Upper lobe of left lung (tissue), 6 donors: Measurements from ENCODE around the gene MAML1. TPM values are rescaled to one million over a fixed set of nuclear protein-coding genes. Genes with fewer than 3 reads are reported as not detected.
A peak's percentile ranks its signal among the peaks of the same experiment; 100 is the strongest.

Experiments used
- ATAC-seq, 2 donors: fragments of 200-7000 bp; cut with Tn5 transposase; one replicate each; pipeline ENCODE4 v1.9.1; 2022; ENCODE audit warnings: mild to moderate bottlenecking in 2 of 2, moderate library complexity in 2 of 2; ENCODE audit not compliant: low FRiP score in 2 of 2
- DNase-seq, 2 donors: peaks; one replicate each; pipeline ENCODE4 v3.0.0-alpha.2; 2019 to 2020
- H3K27ac ChIP-seq, 4 donors: fragments of 200-600 bp; sonication (generic); one replicate each; pipeline ENCODE4 v1.5.1; 2016 to 2019
- H3K27me3 ChIP-seq, 4 donors: fragments of 200-600 bp; sonication (generic); one replicate each; pipeline ENCODE4 v1.5.1; 2017 to 2019
- H3K36me3 ChIP-seq, 4 donors: fragments of 200-600 bp; sonication (generic); one replicate each; pipeline ENCODE4 v1.5.1; 2016 to 2019
- H3K4me1 ChIP-seq, 4 donors: fragments of 200-600 bp; sonication (generic); one replicate each; pipeline ENCODE4 v1.5.1; 2018 to 2019
- H3K4me3 ChIP-seq, 4 donors: fragments of 200-600 bp; sonication (generic); one replicate each; pipeline ENCODE4 v1.5.1; 2017 to 2019; ENCODE audit warnings: mild to moderate bottlenecking in 2 of 4, moderate library complexity in 1 of 4
- H3K9me3 ChIP-seq, 4 donors: fragments of 200-600 bp; sonication (generic); one replicate each; pipeline ENCODE4 v1.5.1; 2018 to 2019
- EP300 ChIP-seq, 4 donors: sonication (generic); formaldehyde crosslinking; IDR thresholded peaks; one replicate each; pipeline ENCODE4 v1.5.1; 2017; ENCODE audit warnings: antibody characterized with exemption in 4 of 4, control low read depth in 2 of 4
- POLR2A ChIP-seq, 4 donors: fragments of 450-650 bp; IDR thresholded peaks; one replicate each; pipeline ENCODE4 v1.5.1; 2016 to 2017; ENCODE audit warnings: antibody characterized with exemption in 4 of 4, mild to moderate bottlenecking in 2 of 4
- POLR2AphosphoS5 ChIP-seq, 2 donors: sonication (generic); formaldehyde crosslinking; IDR thresholded peaks; one replicate each; pipeline ENCODE4 v1.5.1; 2017; ENCODE audit warnings: antibody characterized with exemption in 2 of 2
- WGBS, 2 donors: methylation state at CpG; one replicate each; pipeline ENCODE4 v1.1.5; 2017 to 2018; 5-methylcytosine and 5-hydroxymethylcytosine counted together
- total RNA-seq, 6 donors: library from RNA; depleted of rRNA in 4 of 6; stranded (reverse); fragments of >200 nt in 4 of 6; gene quantifications; one replicate each; pipeline versions ENCODE4 v1.1.0 to v1.2.1, GENCODE V29; 2016 to 2021
- TF ChIP-seq, protein P1 (sequence below), 6 experiments: fragments of 450-650 bp in 4 of 6; fragments of 200-600 bp in 2 of 6; sonication (generic) in 2 of 6; IDR thresholded peaks; one replicate each; pipeline ENCODE4 v1.5.1; 2016 to 2019; ENCODE audit warnings: antibody characterized with exemption in 6 of 6
- donor health status: DM: no; HTN: no; CAD: no; lungs with moderate emphysema.
- donor health status: DM: no; HTN: yes; CAD: no; lungs with severe emphysema.

Gene MAML1
- total RNA-seq, 6 donors from 2014 or later = 22.5 to 59.7 (median 26.7) TPM

DNA sequence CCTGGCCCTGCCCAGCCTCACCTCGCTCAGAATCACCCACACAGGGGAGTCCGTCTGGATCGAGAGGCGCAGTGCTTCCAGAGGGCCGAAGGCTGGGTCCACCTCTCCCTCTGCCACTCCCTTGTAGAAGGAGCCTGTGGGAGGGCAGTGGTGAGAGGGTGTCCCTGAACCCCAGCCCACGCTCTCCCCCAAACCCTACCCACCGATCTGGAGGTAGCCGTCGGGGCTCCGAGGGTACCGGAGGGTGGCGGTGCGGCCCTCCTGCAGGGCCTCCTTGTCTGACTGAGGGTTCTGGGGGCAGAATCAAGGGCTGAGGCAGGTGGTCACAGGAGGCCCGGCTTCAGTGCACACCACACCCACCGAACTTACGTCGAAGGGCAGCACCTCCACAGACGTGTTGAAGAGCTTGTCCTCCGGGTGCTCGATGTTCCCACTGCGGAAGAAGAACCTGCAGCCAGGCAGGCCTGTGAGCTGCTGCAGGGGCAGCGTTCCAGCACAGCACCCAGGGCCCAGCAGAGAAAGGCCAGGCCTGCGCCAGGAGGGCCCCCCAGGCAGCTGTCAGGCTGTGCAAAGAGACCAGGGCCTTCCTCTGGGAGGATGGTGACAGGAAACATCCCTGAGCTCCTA, 65.6 kb downstream of the MAML1 start:
- Histone ChIP-seq H3K4me1 (peaks cover 37 to 56% (median 50%) of the 10 kb centered on the region in 4 donors), H3K27ac (no peak overlapping the region)
- TF ChIP-seq EP300 (IDR thresholded peaks at IDR 0.05) = no peak
- TF ChIP-seq POLR2AphosphoS5 (IDR thresholded peaks at IDR 0.05) = no peak
- TF ChIP-seq, protein P1, sequence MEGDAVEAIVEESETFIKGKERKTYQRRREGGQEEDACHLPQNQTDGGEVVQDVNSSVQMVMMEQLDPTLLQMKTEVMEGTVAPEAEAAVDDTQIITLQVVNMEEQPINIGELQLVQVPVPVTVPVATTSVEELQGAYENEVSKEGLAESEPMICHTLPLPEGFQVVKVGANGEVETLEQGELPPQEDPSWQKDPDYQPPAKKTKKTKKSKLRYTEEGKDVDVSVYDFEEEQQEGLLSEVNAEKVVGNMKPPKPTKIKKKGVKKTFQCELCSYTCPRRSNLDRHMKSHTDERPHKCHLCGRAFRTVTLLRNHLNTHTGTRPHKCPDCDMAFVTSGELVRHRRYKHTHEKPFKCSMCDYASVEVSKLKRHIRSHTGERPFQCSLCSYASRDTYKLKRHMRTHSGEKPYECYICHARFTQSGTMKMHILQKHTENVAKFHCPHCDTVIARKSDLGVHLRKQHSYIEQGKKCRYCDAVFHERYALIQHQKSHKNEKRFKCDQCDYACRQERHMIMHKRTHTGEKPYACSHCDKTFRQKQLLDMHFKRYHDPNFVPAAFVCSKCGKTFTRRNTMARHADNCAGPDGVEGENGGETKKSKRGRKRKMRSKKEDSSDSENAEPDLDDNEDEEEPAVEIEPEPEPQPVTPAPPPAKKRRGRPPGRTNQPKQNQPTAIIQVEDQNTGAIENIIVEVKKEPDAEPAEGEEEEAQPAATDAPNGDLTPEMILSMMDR (IDR thresholded peaks at IDR 0.05) = no peak
- no peak for TF ChIP-seq POLR2A (IDR thresholded peaks at IDR 0.05)

GRCh38 chr5:179798771-179799643, 66.4 kb downstream of the MAML1 start:
- H3K27ac ChIP-seq = no peak overlapping the region
- 95 to 96% methylated on average over 20 to 34 of the region's 36 CpGs for WGBS, 2 donors
- H3K9me3 ChIP-seq = no peaks in the 10 kb centered on the region
- peaks cover 22 to 46% (median 44%) of the 10 kb centered on the region in 4 donors for H3K36me3 ChIP-seq
- ATAC-seq (no peak), DNase-seq (no peak)
- TF ChIP-seq POLR2A (IDR thresholded peaks at IDR 0.05) (no peak), POLR2AphosphoS5 (IDR thresholded peaks at IDR 0.05) (no peak), EP300 (IDR thresholded peaks at IDR 0.05) (no peak)
- TF ChIP-seq, protein P1 (IDR thresholded peaks at IDR 0.05) = no peak
- H3K27me3 ChIP-seq = no peaks in the 10 kb centered on the region
- peaks cover 35 to 56% (median 50%) of the 10 kb centered on the region in 4 donors for H3K4me1 ChIP-seq
- H3K4me3 ChIP-seq = no peak overlapping the region

More for the DNA sequence above, 65.6 kb downstream of the MAML1 start:
- DNase-seq (peak in 1 of 2 donors; percentile 70), ATAC-seq (no peak)
- H3K4me3 ChIP-seq = no peak overlapping the region
- H3K27me3 ChIP-seq = no peaks in the 10 kb centered on the region
- H3K36me3 ChIP-seq = peaks cover 22 to 46% (median 44%) of the 10 kb centered on the region in 4 donors
- H3K9me3 ChIP-seq = no peaks in the 10 kb centered on the region
- WGBS, 2 donors = 98% methylated on average over 13 to 23 of the region's 23 CpGs

- Histone ChIP-seq H3K27me3 (no peaks in the 10 kb centered on the region), H3K36me3 (peaks cover 22 to 46% (median 44%) of the 10 kb centered on the region in 4 donors), H3K4me3 (no peak overlapping the region), H3K27ac (no peak overlapping the region), H3K4me1 (peaks cover 35 to 56% (median 50%) of the 10 kb centered on the region in 4 donors), H3K9me3 (no peaks in the 10 kb centered on the region)
- TF ChIP-seq POLR2AphosphoS5 (IDR thresholded peaks at IDR 0.05) = no peak
- TF ChIP-seq EP300 (IDR thresholded peaks at IDR 0.05) = no peak
- TF ChIP-seq, protein P1 (IDR thresholded peaks at IDR 0.05) = no peak
- TF ChIP-seq POLR2A (IDR thresholded peaks at IDR 0.05) = no peak
- no peak for ATAC-seq
- WGBS, 2 donors = 92 to 94% methylated on average over 5 of the region's 5 CpGs
- DNase-seq = no peak
Measured at GRCh38 chr5:179799644-179799973, 67.0 kb downstream of the MAML1 start.

DNA sequence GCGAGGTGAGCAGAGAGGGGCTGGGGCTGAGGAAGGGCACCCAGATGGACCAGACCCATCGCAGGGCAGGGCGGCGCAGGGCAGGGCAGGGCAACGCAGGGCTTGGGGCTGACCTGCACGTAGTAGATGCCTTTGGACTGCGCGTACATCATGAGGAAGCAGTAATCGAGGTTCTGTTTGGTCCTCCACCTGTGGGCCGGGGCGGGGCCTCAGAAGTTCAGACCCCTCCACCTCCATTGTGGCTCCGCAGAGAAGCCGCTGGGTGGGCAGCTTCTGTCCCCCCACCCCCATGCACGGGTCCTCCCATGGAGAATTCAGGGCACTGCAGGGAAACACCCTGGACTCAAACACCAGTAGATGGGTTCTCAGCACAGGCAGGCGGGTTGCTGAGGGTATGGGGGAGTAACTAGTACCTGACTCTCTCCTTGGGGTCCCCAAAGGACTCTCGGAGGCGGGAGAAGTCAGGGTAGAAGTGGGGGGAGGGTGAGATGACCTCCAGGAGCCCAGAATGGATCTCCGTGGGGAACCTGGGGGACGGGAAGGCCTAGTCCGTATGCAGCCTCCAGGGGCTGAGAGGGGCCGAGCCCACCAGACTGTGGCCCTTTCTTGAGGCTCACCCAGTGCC, 67.6 kb downstream of the MAML1 start:
- Histone ChIP-seq H3K9me3 (no peaks in the 10 kb centered on the region), H3K4me3 (no peak overlapping the region), H3K27me3 (no peaks in the 10 kb centered on the region), H3K27ac (no peak overlapping the region), H3K36me3 (peaks cover 22 to 46% (median 44%) of the 10 kb centered on the region in 4 donors), H3K4me1 (peaks cover 35 to 56% (median 50%) of the 10 kb centered on the region in 4 donors)
- peak in 1 of 2 donors; percentile 69 for DNase-seq
- no peak for ATAC-seq
- no peak for TF ChIP-seq EP300 (IDR thresholded peaks at IDR 0.05)
- TF ChIP-seq, protein P1 (IDR thresholded peaks at IDR 0.05) = no peak
- TF ChIP-seq POLR2AphosphoS5 (IDR thresholded peaks at IDR 0.05) = no peak
- TF ChIP-seq POLR2A (IDR thresholded peaks at IDR 0.05) = no peak
- 92% methylated on average over 21 of the region's 21 CpGs; no CpG with 5 or more reads in 1 of the 2 donors for WGBS, 2 donors
